GM18511 (cell line): ENCODE measurements around the gene ZSCAN10.
A peak's percentile ranks its signal among the peaks of the same experiment; 100 is the strongest.
"Not testable (repeated sequence)": the region's sequence is repeated elsewhere in the genome, so short reads cannot be mapped to it uniquely, and the experiment has no call there.

ENCODE experiments used
- ATAC-seq: cut with Tn5 transposase; IDR thresholded peaks from one replicate; pipeline ENCODE4 v1.9.1; 2021; ENCODE audit warnings: mild to moderate bottlenecking, moderate library complexity; ENCODE audit not compliant: unreplicated experiment

Gene ZSCAN10

GRCh38 chr16:3086596-3087242 is 12.4 kb downstream of the ZSCAN10 start:
- ATAC-seq: no peak

GRCh38 chr16:3085868-3086595 is 13.1 kb downstream of the ZSCAN10 start:
- no peak for ATAC-seq

- ATAC-seq: no peak
These were observed 14.0 kb downstream of the ZSCAN10 start for GRCh38 chr16:3084969-3085670.

GRCh38 chr16:3084491-3084890 is 14.6 kb downstream of the ZSCAN10 start:
- no peak for ATAC-seq

- ATAC-seq: not testable (repeated sequence)
These were observed 15.7 kb downstream of the ZSCAN10 start for GRCh38 chr16:3083408-3083807.

- not testable (repeated sequence) for ATAC-seq
These were observed 17.1 kb downstream of the ZSCAN10 start for GRCh38 chr16:3081957-3082356.

GRCh38 chr16:3080024-3080423 is 19.1 kb downstream of the ZSCAN10 start:
- ATAC-seq: no peak

GRCh38 chr16:3076577-3076976 is 22.5 kb downstream of the ZSCAN10 start:
- no peak for ATAC-seq

GRCh38 chr16:3075946-3076345 is 23.1 kb downstream of the ZSCAN10 start:
- not testable (repeated sequence) for ATAC-seq

- no peak for ATAC-seq
These were observed 23.6 kb downstream of the ZSCAN10 start for GRCh38 chr16:3075523-3075915.

GRCh38 chr16:3074860-3075522 is 24.1 kb downstream of the ZSCAN10 start:
- peak; percentile 85 for ATAC-seq

GRCh38 chr16:3073448-3073847 is 25.6 kb downstream of the ZSCAN10 start:
- no peak for ATAC-seq

- not testable (repeated sequence) for ATAC-seq
These were observed 26.4 kb downstream of the ZSCAN10 start for GRCh38 chr16:3072576-3073263.

GRCh38 chr16:3072148-3072547 is 26.9 kb downstream of the ZSCAN10 start:
- ATAC-seq: not testable (repeated sequence)

- ATAC-seq: no peak
These were observed 27.4 kb downstream of the ZSCAN10 start for GRCh38 chr16:3071655-3072054.

GRCh38 chr16:3070608-3071111 is 28.4 kb downstream of the ZSCAN10 start:
- ATAC-seq: no peak

GRCh38 chr16:3069146-3069545 is 29.9 kb downstream of the ZSCAN10 start:
- not testable (repeated sequence) for ATAC-seq

GRCh38 chr16:3068487-3068886 is 30.6 kb downstream of the ZSCAN10 start:
- ATAC-seq: no peak

- ATAC-seq: no peak
These were observed 32.7 kb downstream of the ZSCAN10 start for GRCh38 chr16:3066440-3066748.

- no peak for ATAC-seq
These were observed 33.2 kb downstream of the ZSCAN10 start for GRCh38 chr16:3065742-3066439.
